HepG2 (cell line): ENCODE data around the gene TRPT1. TPM values are rescaled to one million over a fixed set of nuclear protein-coding genes. Genes with fewer than 3 reads are reported as not detected.

Experiments
- CREM ChIP-seq, 2 experiments: sonication (generic) in 1 of 2; formaldehyde crosslinking in 1 of 2; IDR thresholded peaks; 2 replicates each; pipeline versions ENCODE4 v1.4.0 to v1.6.1; 2016 to 2020; ENCODE audit warnings: antibody characterized with exemption in 1 of 2, mild to moderate bottlenecking in 1 of 2, missing genetic modification reagents in 1 of 2
- ESRRA ChIP-seq: sonication (generic); formaldehyde crosslinking; IDR thresholded peaks from 2 replicates; pipeline ENCODE4 v1.5.1; 2020; ENCODE audit warnings: mild to moderate bottlenecking, low read depth, missing genetic modification reagents
- FOSL2 ChIP-seq: sonication (generic); formaldehyde crosslinking; IDR thresholded peaks from 2 replicates; pipeline ENCODE4 v1.4.0; 2020; ENCODE audit warnings: missing genetic modification reagents
- HNRNPH1 ChIP-seq: fragments of 200-400 bp; formaldehyde crosslinking; optimal IDR thresholded peaks from 2 replicates; pipeline ENCODE3; 2017; ENCODE audit warnings: mild to moderate bottlenecking, low read depth, low read length
- PAF1 ChIP-seq: IDR thresholded peaks from 2 replicates; pipeline ENCODE4 v1.6.1; 2016; ENCODE audit warnings: missing genetic modification reagents, missing compliant biosample characterization
- PITX1 ChIP-seq: sonication (generic); formaldehyde crosslinking; IDR thresholded peaks from 2 replicates; pipeline ENCODE4 v1.5.1; 2020; ENCODE audit warnings: mild to moderate bottlenecking, missing genetic modification reagents
- RBM39 ChIP-seq: fragments of 200-400 bp; formaldehyde crosslinking; IDR thresholded peaks from one replicate; pipeline ENCODE4 v1.6.1; 2018; ENCODE audit warnings: antibody characterized with exemption, mild to moderate bottlenecking, low read depth, low read length; ENCODE audit not compliant: poor library complexity, severe bottlenecking
- RXRB ChIP-seq: IDR thresholded peaks from 2 replicates; pipeline ENCODE4 v1.6.1; 2016; ENCODE audit warnings: borderline replicate concordance, missing genetic modification reagents, missing compliant biosample characterization
- SALL1 ChIP-seq: sonication (generic); formaldehyde crosslinking; IDR thresholded peaks from 2 replicates; pipeline ENCODE4 v1.8.0; 2022; ENCODE audit warnings: mild to moderate bottlenecking, missing genetic modification reagents
- TAF15 ChIP-seq: fragments of 200-400 bp; formaldehyde crosslinking; IDR thresholded peaks from one replicate; pipeline ENCODE4 v1.6.1; 2018; ENCODE audit warnings: mild to moderate bottlenecking, low read depth, low read length; ENCODE audit not compliant: poor library complexity, severe bottlenecking
- ZMYM3 ChIP-seq: sonication (generic); formaldehyde crosslinking; IDR thresholded peaks from 2 replicates; pipeline ENCODE4 v1.5.1; 2020; ENCODE audit warnings: mild to moderate bottlenecking, missing genetic modification reagents
- ZNF121 ChIP-seq: sonication (generic); formaldehyde crosslinking; IDR thresholded peaks from 2 replicates; pipeline ENCODE4 v1.5.0; 2020; ENCODE audit warnings: mild to moderate bottlenecking, missing genetic modification reagents
- ZNF160 ChIP-seq: sonication (generic); formaldehyde crosslinking; IDR thresholded peaks from 2 replicates; pipeline ENCODE4 v1.8.0; 2022; ENCODE audit warnings: mild to moderate bottlenecking, inconsistent platforms, missing genetic modification reagents
- ZNF17 ChIP-seq: sonication (generic); formaldehyde crosslinking; IDR thresholded peaks from 2 replicates; pipeline ENCODE4 v1.5.0; 2020; ENCODE audit warnings: mild to moderate bottlenecking, missing genetic modification reagents
- ZNF234 ChIP-seq: sonication (generic); formaldehyde crosslinking; conservative IDR thresholded peaks from 2 replicates; pipeline ENCODE4 v1.5.1; 2020; ENCODE audit warnings: mild to moderate bottlenecking, missing genetic modification reagents
- ZNF256 ChIP-seq: sonication (generic); formaldehyde crosslinking; conservative IDR thresholded peaks from 2 replicates; pipeline ENCODE4 v1.4.0; 2020; ENCODE audit warnings: missing genetic modification reagents
- ZNF326 ChIP-seq: sonication (generic); formaldehyde crosslinking; IDR thresholded peaks from 2 replicates; pipeline ENCODE4 v1.4.0; 2020; ENCODE audit warnings: missing genetic modification reagents, borderline replicate concordance
- ZNF496 ChIP-seq: sonication (generic); formaldehyde crosslinking; IDR thresholded peaks from 2 replicates; pipeline ENCODE4 v1.8.1; 2023; ENCODE audit warnings: mild to moderate bottlenecking, moderate library complexity, missing genetic modification reagents; ENCODE audit not compliant: insufficient replicate concordance
- polyA plus RNA-seq, 8 experiments: library from polyadenylated mRNA; depleted of rRNA in 3 of 8; stranded (reverse) in 7 of 8; unstranded in 1 of 8; fragments of >200 nt; fragmentation: Illumina TruSeq in 4 of 8; extraction: Trizol in 4 of 8; gene quantifications; 2 replicates each; pipeline versions ENCODE4 v1.2.1 to v1.2.3, GENCODE V29; 2011 to 2016; ENCODE audit warnings: low read depth in 4 of 8, missing spikeins in 1 of 8, mixed read lengths in 1 of 8; ENCODE audit not compliant: insufficient read depth in 1 of 8
- total RNA-seq, 5 experiments: library from RNA; depleted of rRNA; stranded (reverse); fragments of >200 nt; fragmentation: Illumina TruSeq; extraction: Trizol; gene quantifications; 2 replicates each; pipeline ENCODE4 v1.2.3, GENCODE V29; 2016; ENCODE audit warnings: low read depth in 1 of 5
- TF ChIP-seq, protein P1 (sequence below): sonication (generic); formaldehyde crosslinking; conservative IDR thresholded peaks from 2 replicates; pipeline ENCODE4 v1.5.0; 2020; ENCODE audit warnings: missing genetic modification reagents
- TF ChIP-seq, protein P2 (sequence below), 2 experiments: sonication (generic) in 1 of 2; formaldehyde crosslinking in 1 of 2; IDR thresholded peaks; 2 replicates each; pipeline versions ENCODE4 v1.6.1 to v1.9.0; 2014 to 2022; ENCODE audit warnings: antibody characterized with exemption in 1 of 2, borderline replicate concordance in 1 of 2, inconsistent platforms in 1 of 2, low read depth in 1 of 2, missing genetic modification reagents in 1 of 2
- TF ChIP-seq, protein P3 (sequence below): sonication (generic); formaldehyde crosslinking; conservative IDR thresholded peaks from 2 replicates; pipeline ENCODE4 v1.8.1; 2023; ENCODE audit warnings: missing genetic modification reagents

Gene TRPT1
- total and polyA plus RNA-seq, 2 of the 13 experiments (the other 11 are each of a cell fraction or from before 2014, with no cell fraction given): 24.8 to 40.7 TPM

DNA sequence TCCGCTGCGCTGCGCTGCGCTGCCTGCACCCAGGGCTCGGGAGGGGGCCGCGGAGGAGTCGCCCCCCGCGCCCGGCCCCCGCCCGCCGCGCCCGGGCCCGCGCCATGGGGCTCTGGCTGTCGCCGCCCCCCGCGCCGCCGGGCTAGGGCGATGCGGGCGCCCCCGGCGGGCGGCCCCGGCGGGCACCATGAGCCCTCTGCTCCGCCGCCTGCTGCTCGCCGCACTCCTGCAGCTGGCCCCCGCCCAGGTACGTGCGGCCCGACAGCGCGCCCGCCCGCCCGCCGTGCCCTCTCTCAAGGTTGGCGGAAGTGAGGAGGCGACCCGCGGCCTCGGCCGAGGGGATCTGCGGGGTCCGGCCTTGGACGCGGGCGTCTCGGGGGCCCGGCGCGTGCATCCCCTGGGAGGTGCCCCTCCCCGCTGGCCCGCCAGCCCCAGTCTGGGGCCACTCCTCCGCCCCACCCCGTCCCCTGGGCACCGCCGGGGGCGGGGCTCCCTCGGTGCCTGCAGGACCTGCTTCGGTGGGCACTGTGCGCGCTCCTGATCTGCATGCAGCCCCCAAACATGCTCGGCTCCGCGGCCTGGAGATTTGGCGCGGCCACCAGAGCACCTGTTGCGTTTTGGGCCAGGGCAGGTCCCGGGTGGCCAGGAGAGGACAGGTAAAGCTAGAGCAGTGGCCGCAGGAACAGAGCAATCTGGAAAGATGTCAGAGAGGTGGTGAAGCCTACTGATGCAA is 8.8 kb upstream of the TRPT1 start (continued):
- TF ChIP-seq, protein P1, sequence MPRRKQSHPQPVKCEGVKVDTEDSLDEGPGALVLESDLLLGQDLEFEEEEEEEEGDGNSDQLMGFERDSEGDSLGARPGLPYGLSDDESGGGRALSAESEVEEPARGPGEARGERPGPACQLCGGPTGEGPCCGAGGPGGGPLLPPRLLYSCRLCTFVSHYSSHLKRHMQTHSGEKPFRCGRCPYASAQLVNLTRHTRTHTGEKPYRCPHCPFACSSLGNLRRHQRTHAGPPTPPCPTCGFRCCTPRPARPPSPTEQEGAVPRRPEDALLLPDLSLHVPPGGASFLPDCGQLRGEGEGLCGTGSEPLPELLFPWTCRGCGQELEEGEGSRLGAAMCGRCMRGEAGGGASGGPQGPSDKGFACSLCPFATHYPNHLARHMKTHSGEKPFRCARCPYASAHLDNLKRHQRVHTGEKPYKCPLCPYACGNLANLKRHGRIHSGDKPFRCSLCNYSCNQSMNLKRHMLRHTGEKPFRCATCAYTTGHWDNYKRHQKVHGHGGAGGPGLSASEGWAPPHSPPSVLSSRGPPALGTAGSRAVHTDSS: no peak
- no peak for TF ChIP-seq RBM39
- peak; percentile 32; the same call in 1 of the 2 replicates for TF ChIP-seq RXRB (CRISPR knock-in tag)
- no peak for TF ChIP-seq TAF15
- no peak for TF ChIP-seq PAF1 (CRISPR knock-in tag)
- no peak for TF ChIP-seq ZNF326 (CRISPR knock-in tag)
- TF ChIP-seq ZNF160 (CRISPR knock-in tag): peak; percentile 58; the same call in 1 of the 2 replicates
- peak; percentile 52; the same call in 1 of the 2 replicates for TF ChIP-seq ESRRA
- TF ChIP-seq, protein P2, sequence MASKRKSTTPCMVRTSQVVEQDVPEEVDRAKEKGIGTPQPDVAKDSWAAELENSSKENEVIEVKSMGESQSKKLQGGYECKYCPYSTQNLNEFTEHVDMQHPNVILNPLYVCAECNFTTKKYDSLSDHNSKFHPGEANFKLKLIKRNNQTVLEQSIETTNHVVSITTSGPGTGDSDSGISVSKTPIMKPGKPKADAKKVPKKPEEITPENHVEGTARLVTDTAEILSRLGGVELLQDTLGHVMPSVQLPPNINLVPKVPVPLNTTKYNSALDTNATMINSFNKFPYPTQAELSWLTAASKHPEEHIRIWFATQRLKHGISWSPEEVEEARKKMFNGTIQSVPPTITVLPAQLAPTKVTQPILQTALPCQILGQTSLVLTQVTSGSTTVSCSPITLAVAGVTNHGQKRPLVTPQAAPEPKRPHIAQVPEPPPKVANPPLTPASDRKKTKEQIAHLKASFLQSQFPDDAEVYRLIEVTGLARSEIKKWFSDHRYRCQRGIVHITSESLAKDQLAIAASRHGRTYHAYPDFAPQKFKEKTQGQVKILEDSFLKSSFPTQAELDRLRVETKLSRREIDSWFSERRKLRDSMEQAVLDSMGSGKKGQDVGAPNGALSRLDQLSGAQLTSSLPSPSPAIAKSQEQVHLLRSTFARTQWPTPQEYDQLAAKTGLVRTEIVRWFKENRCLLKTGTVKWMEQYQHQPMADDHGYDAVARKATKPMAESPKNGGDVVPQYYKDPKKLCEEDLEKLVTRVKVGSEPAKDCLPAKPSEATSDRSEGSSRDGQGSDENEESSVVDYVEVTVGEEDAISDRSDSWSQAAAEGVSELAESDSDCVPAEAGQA (IDR thresholded peaks at IDR 0.05; ENCODE audit: low read depth): no peak
- TF ChIP-seq, protein P2 (CRISPR knock-in tag; IDR thresholded peaks at IDR 0.05; ENCODE audit: borderline replicate concordance): no peak
- no peak for TF ChIP-seq PITX1
- TF ChIP-seq ZNF256 (CRISPR knock-in tag): no peak
- no peak for TF ChIP-seq ZMYM3 (CRISPR knock-in tag)
- TF ChIP-seq, protein P3, sequence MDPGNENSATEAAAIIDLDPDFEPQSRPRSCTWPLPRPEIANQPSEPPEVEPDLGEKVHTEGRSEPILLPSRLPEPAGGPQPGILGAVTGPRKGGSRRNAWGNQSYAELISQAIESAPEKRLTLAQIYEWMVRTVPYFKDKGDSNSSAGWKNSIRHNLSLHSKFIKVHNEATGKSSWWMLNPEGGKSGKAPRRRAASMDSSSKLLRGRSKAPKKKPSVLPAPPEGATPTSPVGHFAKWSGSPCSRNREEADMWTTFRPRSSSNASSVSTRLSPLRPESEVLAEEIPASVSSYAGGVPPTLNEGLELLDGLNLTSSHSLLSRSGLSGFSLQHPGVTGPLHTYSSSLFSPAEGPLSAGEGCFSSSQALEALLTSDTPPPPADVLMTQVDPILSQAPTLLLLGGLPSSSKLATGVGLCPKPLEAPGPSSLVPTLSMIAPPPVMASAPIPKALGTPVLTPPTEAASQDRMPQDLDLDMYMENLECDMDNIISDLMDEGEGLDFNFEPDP (CRISPR knock-in tag): no peak
- TF ChIP-seq CREM (IDR thresholded peaks at IDR 0.05): no peak
- TF ChIP-seq CREM (CRISPR knock-in tag; IDR thresholded peaks at IDR 0.05): no peak
- peak; percentile 46; the same call in 1 of the 2 replicates for TF ChIP-seq SALL1 (CRISPR knock-in tag)
- TF ChIP-seq ZNF121: no peak
- no peak for TF ChIP-seq ZNF17
- no peak for TF ChIP-seq HNRNPH1
- TF ChIP-seq ZNF234 (CRISPR knock-in tag): no peak
- no peak for TF ChIP-seq FOSL2 (CRISPR knock-in tag)
- TF ChIP-seq ZNF496 (CRISPR knock-in tag): no peak
